Stimulated activated CD4-positive, alpha-beta T cell treated with anti-CD3 and anti-CD28 coated beads, Interleukin-12 subunit alpha, Interleukin-12 subunit beta, amount 100 ng/mL, for 4 hours (primary cell): Measurements from ENCODE around the gene ADAM11.
"Not testable (repeated sequence)": the region's sequence is repeated elsewhere in the genome, so short reads cannot be mapped to it uniquely, and the experiment has no call there.

ENCODE experiments used
- DNase-seq: peaks from one replicate; pipeline ENCODE4 v3.0.0-alpha.2; 2020

The ADAM11 gene, protein sequence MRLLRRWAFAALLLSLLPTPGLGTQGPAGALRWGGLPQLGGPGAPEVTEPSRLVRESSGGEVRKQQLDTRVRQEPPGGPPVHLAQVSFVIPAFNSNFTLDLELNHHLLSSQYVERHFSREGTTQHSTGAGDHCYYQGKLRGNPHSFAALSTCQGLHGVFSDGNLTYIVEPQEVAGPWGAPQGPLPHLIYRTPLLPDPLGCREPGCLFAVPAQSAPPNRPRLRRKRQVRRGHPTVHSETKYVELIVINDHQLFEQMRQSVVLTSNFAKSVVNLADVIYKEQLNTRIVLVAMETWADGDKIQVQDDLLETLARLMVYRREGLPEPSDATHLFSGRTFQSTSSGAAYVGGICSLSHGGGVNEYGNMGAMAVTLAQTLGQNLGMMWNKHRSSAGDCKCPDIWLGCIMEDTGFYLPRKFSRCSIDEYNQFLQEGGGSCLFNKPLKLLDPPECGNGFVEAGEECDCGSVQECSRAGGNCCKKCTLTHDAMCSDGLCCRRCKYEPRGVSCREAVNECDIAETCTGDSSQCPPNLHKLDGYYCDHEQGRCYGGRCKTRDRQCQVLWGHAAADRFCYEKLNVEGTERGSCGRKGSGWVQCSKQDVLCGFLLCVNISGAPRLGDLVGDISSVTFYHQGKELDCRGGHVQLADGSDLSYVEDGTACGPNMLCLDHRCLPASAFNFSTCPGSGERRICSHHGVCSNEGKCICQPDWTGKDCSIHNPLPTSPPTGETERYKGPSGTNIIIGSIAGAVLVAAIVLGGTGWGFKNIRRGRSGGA

DNA sequence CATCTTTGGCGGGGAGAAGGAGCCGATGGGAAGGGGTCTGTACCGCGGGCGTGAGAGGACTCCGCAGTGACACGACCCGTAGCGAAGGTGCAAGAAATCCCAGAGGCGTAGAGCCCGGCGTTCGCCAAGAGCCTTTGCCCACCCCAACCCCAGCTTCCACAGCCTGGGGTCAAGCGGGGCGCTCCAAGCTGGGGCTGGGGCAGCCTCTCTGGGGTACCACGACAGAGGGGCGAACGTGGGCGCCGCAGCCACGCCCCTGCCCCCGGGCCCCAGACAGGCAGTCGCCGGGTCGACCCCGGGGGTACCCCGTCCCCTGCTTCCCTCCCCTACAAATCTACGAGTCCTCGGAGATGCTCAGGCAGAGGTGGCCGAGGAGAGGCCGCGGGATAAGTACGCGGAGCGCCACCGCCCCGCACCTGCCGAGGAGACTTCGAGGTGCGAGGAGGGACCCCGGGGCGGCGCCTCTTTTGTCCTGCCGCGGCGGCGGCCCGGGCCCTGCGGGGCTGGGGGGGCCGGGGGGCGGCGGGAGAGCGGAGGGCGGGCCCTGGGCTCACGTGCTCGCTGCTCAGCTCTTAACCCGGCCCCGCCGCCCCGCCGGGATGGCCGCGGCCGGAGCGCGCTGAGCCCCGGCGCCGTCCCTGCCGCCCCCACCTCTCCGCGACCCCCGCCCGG is at the start of gene ADAM11:
Gene ADAM11 (plus strand): TSS at position 575 of the 672 bp plus-strand sequence. CDS start 212 bp downstream, outside the sequence.
- no peak for DNase-seq

DNA sequence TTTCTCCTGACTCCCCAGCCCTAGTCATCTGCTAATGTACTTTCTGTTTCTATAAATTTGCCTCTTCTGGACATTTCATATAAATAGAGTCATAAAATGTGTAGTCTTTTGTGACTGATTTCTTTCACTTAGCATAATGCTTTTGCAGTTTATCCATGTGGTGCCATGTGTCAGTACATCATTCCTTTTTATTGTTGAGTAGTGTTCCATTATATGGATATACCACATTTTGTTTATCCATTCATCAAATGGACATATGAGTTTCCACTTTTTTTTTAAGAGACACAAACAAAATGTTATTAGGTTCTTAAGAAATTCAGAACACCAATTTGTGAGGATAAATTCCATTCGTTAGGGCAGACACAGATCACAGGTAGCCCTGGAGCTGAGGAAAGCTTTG is 39.3 kb upstream of the ADAM11 start:
- no peak for DNase-seq

DNA sequence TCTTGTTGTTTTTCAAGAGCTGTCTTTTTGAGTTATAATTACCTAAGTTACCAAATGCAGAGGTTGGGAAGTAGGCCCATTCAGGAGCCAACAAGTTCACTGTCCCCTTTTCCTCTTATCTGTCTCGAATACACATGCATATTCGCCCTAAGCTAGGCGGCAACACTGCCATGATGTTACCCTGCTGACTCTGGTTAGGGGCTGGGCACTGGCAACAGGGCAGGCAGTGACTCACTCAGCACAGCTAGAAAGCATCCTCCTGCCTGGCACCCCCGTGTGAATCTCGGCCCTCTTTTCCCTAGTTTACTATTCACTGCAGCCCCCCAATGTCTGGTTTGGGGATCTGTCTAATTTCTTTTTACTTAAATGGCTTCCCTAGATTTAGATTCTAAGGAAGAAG is 36.5 kb upstream of the ADAM11 start:
- DNase-seq = no peak

DNA sequence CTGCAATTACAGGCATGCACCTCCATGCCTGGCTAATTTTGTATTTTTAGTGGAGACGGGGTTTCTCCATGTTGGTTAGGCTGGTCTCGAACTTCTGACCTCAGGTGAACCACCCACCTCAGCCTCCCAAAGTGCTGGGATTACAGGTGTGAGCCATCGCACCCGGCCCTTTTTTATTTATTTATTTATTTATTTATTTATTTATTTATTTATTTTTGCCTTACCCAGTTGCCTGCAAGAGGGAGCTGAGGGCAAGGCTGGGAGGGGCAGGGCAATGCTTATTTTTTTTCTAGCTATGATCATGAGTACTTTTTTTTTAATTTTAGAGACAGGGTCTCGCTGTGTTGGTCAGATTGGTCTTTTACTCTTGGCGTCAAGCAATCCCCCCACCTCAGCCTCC is 32.7 kb upstream of the ADAM11 start:
- not testable (repeated sequence) for DNase-seq

DNA sequence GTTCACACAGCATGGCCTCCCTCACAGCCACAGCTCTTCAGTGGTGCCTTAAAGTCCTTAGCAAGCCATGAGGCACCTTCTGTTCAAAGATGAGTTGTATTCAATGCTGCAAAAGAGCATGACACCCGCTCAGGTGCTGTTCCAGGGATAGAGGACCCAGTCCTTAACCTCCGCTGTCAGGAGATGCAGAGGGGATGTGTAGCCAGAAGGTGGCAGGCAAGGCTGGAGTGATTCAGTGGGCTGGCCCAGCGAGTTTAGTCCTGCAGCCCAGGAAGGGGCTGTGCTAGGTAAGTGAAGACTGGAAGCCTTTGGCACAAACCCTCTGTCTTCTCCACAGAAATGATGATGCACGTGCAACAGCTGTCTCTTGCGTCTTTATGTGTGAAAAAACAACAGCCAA is 25.0 kb upstream of the ADAM11 start:
- DNase-seq = no peak

DNA sequence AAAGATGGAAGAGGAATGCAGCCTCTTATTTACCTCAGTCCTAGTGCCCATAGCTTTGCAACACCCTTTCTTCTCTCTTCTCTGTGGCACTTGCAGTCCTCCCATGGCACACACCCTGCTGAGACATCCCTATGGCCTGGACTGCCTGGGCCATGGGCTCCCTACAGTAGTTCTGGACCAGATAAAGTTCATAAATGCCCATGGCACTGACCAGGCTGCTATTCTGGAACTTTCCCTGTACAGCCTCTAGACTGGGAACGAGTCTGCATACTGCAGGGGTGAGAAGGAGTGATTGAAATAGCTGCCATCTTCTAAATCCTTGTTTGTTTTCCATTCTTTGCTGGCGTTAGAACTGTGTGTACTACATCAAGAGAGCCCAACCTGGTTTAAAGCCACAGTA is 24.5 kb upstream of the ADAM11 start:
- DNase-seq = no peak

DNA sequence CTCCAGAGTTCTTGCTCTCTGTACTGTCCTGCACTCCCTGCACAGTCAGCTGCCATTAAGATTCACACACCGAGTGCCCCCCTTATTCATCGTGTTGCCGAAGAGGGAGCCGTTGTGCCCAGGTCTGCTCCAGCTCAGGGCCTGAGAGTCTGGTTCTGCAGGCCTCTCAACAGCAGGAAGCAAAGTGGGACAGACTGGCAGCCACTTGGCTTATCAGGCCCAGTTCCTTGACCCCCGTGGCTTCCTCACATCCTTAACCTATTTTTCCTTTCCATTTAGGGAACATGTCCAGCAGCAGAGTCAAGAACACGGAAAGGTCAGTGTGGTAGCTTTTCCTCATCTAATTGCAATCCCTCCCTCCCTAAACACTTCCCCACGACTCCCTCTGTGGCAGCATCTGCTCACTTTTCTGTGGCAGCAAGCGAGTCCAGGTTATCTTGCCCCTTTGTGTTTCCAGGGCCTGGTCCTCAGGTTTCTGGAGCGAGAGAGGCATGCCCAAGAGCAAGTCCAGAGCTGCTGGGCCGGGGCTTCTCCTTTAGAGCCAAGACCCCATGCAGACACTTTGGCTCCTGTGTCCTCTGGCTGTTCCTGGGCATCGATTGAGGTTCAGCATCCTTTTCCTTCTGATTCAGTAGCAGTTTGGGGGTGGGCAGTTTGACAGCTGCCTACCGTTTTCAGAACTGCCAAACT is 22.1 kb upstream of the ADAM11 start:
- no peak for DNase-seq

DNA sequence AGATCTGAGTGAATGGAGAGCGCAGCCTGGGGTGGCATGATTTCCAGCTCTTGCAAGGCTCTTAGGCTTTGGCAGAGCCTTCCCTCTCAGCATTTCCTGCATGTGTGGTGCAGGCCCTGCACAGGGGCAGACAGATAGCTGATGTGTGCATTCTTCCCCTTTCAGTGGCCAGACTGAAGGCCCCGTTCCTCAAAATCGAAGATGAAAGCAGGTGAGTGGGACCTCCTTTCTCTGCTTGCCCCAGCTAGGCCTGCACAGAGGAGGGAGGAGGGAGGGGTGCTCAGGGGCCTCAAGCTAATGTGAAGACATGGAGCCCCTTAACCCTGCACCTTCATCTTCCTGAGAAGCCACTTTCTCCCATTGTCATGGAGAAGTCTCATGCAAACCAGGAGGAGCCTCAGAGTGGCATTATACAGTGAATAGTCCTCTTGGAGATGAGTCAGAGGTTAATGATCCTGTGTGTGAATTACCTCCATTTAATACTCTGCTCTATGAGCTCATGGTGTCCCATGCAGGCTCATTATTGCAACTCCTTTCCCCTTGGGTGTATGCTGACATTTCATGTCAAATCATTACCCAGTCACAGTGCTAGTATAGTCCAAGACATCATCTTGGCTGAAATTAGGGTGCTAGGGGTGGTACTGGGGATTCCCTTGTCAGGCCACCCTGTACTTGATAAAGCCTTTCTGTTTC is 20.4 kb upstream of the ADAM11 start:
- no peak for DNase-seq

DNA sequence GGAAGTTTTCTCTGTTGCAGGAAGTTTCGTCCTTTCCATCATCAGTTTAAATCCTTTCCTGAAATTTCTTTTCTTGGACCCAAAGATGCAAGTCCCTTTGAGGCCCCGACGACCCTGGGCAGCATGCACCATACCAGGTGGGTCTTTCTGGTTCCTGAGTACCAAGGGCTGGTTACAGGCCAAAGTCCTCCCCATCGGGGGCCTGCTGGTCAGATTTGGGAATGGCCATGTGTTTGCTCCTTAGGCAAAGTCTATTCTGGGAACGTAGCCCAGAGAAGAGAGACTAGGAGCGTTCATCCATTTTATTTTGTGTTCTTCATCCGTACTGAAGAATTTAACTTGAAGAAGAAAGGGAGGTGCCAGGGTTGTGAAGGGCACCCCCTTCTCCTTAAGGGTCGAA is 17.5 kb upstream of the ADAM11 start:
- no peak for DNase-seq

DNA sequence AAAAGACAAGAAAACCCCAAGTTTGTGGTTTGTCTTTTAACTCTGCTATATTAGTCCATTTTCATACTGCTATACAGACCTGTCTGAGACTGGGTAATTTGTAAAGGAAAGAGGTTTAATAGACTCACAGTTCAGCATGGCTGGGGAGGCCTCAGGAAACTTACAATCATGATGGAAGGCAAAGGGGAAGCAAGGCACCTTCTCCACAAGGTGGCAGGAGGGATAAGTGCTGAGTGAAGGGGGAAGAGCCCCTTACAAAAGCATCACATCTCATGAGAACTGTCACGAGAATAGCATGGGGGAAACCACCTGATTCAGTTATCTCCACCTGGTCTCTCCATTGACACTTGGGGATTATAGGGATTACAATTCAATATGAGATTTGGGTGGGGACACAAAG is 13.5 kb upstream of the ADAM11 start:
- DNase-seq = no peak

DNA sequence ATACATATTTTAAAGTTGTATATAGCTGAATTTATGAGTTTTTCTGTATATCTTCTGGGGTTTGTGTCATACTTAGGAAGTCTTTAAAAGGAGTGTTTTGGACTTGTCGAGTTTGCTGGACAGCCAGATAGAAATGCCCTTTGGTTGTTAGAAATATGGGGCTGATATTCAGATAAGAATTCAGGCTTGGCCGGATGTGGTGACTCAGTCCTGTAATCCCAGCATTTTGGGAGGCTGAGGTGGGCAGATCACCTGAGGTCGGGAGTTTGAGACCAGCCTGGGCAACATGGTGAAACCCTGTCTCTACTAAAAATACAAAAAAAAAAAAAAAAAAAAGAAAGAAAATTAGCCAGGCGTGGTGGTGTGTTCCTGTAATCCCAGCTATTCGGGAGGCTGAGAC is 13.1 kb upstream of the ADAM11 start:
- DNase-seq = not testable (repeated sequence)

DNA sequence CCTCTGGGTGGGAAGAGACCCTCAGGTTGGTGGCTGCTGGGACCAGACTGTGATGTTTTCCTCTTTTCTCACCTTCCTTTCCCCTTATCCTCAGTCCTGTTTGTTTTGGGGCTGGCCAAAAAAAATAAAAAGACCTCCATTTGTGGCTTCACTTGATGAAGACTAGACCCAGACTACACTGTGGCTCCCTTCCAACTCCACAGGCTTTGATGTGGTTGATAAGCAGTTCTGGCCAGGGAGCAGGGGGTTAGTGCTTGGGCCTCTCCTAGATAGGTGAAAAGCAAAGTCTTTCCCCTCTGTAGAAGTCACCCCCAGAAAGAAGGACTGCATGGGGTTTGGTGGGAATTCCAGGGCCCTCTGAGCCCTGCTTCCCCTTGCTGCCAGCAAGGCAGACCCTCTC is 11.2 kb upstream of the ADAM11 start:
- DNase-seq = no peak

DNA sequence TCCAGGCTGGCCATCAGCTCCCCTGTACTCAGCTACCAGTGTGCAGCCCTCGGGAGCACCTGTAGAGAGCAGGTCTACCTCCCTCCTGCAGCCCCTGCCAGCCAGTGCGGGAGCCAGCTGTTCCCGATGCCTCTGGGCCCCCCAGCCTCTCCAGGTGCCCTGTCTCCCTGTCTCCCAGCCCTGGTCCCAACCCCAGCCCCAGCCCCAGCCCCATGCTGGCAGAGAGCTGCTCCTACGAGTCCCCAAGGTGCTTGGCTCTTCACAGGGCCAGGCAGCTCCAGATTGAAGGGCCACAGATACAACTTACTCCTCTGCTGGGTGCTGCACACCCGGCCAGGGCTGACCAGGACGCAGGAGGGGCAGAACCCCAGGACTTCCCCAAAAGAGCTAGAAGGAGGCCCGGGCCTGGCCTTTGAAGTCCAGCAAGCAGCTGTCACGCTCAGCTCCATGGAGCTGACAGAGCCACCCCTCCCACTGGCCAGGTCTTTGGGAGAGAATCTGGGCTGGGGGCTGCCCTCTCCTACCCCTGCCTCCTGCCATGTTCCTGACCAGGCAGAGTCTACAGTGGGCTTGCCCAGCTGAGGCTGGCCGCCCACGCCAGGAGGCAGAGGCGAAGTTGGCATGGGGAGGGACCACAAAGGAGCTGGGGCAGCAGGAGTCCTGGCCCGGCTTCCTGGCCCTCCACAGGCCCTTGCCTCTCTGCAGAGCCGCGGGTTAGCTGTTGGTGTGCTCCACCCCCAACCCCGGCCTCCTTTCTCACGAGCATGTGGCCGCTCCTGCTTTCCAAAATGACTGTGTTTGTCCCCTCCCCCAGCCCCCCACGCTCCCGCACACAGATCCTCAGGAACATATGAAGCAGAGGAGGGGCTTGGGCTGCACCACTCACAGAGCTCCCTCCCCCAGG is 9.5 kb upstream of the ADAM11 start:
- DNase-seq = no peak

DNA sequence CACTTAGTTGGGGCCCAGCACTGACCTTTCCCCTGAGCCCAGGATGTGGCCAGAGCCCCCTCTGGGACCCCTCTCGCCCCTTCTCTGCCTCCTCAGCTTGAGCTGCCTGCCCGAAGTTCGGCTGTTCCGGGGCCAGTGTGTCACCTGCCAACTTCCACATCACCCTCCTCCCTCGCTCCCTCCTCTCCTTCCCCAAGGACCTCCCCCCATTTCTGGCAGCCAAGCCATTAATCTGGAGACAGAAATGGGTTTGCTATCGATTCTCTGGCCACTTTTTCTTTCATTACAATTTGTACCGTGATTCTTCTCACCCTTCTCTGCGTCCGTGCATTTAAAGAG is 8.8 kb upstream of the ADAM11 start:
- DNase-seq = no peak

DNA sequence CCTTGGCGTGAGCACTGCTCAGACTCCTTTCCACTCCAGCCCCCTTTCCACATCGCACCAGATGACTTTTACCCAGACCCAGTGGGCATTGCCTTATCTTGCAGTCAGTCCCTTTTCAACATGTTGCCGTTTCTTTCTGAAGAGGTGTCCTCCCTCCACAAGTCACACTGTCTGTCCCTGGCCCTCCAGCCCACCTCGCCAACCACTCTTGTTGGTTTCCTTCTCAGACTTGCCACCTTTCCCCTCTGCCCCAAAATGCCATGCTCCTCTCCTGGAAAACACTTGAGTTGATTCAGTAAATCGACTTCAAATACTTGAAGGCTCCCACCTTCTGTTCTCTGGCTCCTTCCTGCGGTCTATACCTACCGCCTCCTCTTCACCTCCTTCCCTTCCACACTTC is 7.5 kb upstream of the ADAM11 start:
- DNase-seq = no peak

DNA sequence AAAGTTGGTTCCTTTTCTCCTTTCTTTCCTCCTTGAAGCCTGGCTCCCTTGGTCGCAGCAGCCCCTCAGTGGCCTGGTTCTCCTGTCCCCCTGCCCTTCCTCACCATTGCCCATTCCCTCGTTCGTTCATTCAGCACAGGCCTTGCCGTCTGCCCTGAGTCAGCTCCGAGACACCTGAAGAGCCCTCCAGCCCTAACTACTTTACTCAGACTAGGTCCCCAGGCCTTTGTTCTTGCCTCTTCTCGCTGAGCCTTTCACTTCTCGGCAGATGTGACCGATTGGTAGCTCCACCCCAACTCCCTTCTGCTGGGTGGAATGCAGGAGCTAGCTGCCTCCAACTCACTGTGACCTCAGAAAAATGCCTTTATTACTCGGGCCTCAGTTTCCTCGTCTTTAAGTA is 7.0 kb upstream of the ADAM11 start:
- no peak for DNase-seq

DNA sequence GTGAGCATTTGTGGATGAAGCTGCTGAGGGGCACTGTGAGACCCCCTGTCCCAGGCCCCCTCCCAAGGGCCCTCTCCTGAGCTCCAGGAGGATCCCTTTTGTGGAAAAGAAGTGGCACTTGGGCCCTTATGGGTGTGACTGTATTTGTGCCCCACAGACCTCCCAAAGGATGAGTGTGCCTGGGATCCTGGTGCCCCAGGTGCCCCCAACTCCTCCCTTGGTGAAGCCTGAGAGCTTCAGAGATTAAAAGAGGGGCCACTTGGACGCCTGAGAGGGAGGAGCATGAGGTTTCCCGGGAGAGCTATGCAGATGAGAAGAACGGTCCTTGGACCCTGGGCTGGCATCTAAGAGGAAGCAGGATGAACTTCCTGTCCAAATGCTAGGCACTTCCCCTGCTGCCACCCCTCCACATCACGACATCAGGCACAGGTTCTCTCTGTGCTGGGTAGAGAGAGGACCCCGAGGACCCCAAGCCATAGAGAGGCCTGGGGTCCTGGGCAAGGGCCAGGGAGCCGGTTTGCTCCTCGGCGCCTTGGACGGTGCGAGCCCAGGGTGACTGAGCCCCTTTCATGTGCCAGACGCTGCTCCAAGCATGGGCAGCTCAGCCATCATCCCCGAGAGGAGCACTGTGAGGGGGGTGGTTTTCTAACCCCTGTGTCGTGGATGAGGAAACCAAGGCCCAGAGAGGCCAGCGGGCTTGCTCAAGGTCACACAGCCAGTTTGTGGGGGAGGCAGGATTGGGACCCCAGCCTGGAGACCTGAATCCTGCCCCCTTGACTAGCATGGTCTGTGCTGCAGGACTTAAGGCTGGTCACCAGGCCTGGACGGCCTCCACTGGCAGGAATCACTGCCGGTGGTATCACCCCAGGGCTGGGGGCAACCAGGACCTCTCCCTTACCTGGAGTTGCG is 5.6 kb upstream of the ADAM11 start:
- DNase-seq = no peak

DNA sequence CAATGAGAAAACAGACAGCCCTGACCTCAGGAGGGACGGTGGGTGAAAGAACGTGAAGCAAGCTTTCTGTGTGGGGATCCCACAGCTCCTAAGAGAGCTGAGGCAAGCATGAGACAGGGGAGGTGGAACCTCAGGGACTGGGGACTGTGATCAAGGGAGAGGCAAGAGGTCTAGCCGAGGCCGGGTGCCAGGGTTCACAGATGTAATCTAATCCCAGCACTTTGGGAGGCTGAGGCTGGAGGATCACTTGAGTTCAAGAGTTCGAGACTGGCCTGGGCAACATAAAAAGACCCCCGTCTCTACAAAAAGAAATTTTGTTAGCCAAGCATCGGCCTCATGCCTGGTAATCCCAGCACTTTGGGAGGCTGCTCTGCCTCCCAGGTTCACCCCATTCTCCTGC is 4.5 kb upstream of the ADAM11 start:
- DNase-seq = no peak

DNA sequence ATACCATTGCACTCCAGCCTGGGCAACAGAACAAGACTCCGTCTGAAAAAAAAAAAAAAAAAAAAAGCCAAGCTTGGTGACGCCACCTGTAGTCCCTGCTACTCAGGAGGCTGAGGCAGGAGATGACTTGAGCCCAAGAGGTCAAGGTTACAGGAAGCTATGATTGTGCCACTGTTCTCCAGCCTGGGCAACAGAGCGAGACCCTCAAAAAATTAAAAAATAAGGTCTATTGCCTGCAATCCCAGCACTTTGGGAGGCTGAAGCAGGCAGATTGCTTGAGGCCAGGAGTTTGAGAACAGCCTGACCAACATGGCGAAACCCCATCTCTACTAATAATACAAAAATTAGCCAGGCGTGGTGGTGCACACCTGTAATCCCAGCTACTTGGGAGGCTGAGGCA is 3.6 kb upstream of the ADAM11 start:
- not testable (repeated sequence) for DNase-seq
